PC-9 (cell line): Measurements from ENCODE around the gene GLOD4.
"Not testable (repeated sequence)": the region's sequence is repeated elsewhere in the genome, so short reads cannot be mapped to it uniquely, and the experiment has no call there.

Experiments
- EZH2 ChIP-seq: fragments of 200-600 bp; sonication (generic); IDR thresholded peaks from 2 replicates; pipeline ENCODE4 v1.8.0; 2017; ENCODE audit warnings: antibody characterized with exemption, low read depth
- TF ChIP-seq, protein P1 (sequence below): fragments of 200-600 bp; sonication (generic); conservative IDR thresholded peaks from 2 replicates; pipeline ENCODE4 v1.6.1; 2017; ENCODE audit warnings: mixed run types, antibody characterized with exemption, mild to moderate bottlenecking, moderate library complexity

DNA sequence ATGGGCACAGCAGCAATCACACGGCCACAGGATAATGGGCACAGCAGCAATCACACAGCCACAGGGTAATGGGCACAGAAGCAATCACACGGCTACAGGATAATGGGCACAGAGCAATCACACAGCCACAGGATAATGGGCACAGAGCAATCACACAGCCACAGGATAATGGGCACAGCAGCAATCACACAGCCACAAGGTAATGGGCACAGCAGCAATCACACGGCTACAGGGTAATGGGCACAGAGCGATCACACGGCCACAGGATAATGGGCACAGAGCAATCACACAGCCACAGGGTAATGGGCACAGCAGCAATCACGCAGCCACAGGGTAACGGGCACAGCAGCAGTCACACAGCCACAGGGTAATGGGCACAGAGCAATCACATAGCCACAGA is 32.7 kb downstream of the GLOD4 start:
- TF ChIP-seq, protein P1, sequence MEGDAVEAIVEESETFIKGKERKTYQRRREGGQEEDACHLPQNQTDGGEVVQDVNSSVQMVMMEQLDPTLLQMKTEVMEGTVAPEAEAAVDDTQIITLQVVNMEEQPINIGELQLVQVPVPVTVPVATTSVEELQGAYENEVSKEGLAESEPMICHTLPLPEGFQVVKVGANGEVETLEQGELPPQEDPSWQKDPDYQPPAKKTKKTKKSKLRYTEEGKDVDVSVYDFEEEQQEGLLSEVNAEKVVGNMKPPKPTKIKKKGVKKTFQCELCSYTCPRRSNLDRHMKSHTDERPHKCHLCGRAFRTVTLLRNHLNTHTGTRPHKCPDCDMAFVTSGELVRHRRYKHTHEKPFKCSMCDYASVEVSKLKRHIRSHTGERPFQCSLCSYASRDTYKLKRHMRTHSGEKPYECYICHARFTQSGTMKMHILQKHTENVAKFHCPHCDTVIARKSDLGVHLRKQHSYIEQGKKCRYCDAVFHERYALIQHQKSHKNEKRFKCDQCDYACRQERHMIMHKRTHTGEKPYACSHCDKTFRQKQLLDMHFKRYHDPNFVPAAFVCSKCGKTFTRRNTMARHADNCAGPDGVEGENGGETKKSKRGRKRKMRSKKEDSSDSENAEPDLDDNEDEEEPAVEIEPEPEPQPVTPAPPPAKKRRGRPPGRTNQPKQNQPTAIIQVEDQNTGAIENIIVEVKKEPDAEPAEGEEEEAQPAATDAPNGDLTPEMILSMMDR: not testable (repeated sequence)
- not testable (repeated sequence) for TF ChIP-seq EZH2
